ENCODE measurements around the gene RNF223. TPM values are rescaled to one million over a fixed set of nuclear protein-coding genes. Genes with fewer than 3 reads are reported as not detected.

Gene RNF223
- total and polyA plus RNA-seq, 2 experiments from 2014 or later: 0.43 to 0.88 TPM

- Histone ChIP-seq H3K36me3 (replicated peaks; ENCODE audit: insufficient read depth, low read depth) (no peaks in the 10 kb centered on the region), H3K9me2 (replicated peaks; ENCODE audit: insufficient read depth) (no peaks in the 10 kb centered on the region), H2AFZ (no peak overlapping the region), H3K27me3 (no peaks in the 10 kb centered on the region), H3K4me3 (no peak overlapping the region), H3K27ac (no peak overlapping the region), H4K20me1 (ENCODE audit: insufficient read depth, poor library complexity, severe bottlenecking) (no peaks in the 10 kb centered on the region), H3K4me1 (ENCODE audit: insufficient read depth) (no peaks in the 10 kb centered on the region), H3K79me2 (no peaks in the 10 kb centered on the region), H3K9me3 (ENCODE audit: low read depth) (no peaks in the 10 kb centered on the region), H3K4me2 (no peak overlapping the region)
- WGBS (ENCODE audit: low lambda C conversion rate, missing lambda C conversion rate): 98% methylated on average over 20 of the region's 28 CpGs
- TF ChIP-seq EZH2phosphoT487 (IDR thresholded peaks at IDR 0.05; ENCODE audit: low read depth, severe bottlenecking, unreplicated experiment): no peak
- no peak for TF ChIP-seq EZH2 (IDR thresholded peaks at IDR 0.05; ENCODE audit: borderline replicate concordance)
- TF ChIP-seq CTCF (IDR thresholded peaks at IDR 0.05; ENCODE audit: poor library complexity): no peak
- peak; percentile 6 for DNase-seq (ENCODE audit: low spot score)
These were observed 17.4 kb upstream of the RNF223 start for GRCh38 chr1:1091344-1092148.

- WGBS (ENCODE audit: low lambda C conversion rate, missing lambda C conversion rate): 95% methylated on average over 45 of the region's 45 CpGs
- no peak for DNase-seq (ENCODE audit: low spot score)
These were observed 16.6 kb upstream of the RNF223 start for GRCh38 chr1:1090424-1091343.

GRCh38 chr1:1089731-1090423 is 15.8 kb upstream of the RNF223 start:
- no peaks in the 10 kb centered on the region for H3K36me3 ChIP-seq (replicated peaks; ENCODE audit: insufficient read depth, low read depth)
- no peaks in the 10 kb centered on the region for H3K9me2 ChIP-seq (replicated peaks; ENCODE audit: insufficient read depth)
- H4K20me1 ChIP-seq (ENCODE audit: insufficient read depth, poor library complexity, severe bottlenecking): no peaks in the 10 kb centered on the region
- H3K4me3 ChIP-seq: no peak overlapping the region
- H3K27me3 ChIP-seq: no peaks in the 10 kb centered on the region
- no peaks in the 10 kb centered on the region for H3K4me1 ChIP-seq (ENCODE audit: insufficient read depth)
- no peak overlapping the region for H3K27ac ChIP-seq
- H3K4me2 ChIP-seq: no peak overlapping the region
- DNase-seq (ENCODE audit: low spot score): no peak
- H3K79me2 ChIP-seq: no peaks in the 10 kb centered on the region
- H2AFZ ChIP-seq: no peak overlapping the region
- WGBS (ENCODE audit: low lambda C conversion rate, missing lambda C conversion rate): 98% methylated on average over 22 of the region's 22 CpGs
- no peak for TF ChIP-seq EZH2 (IDR thresholded peaks at IDR 0.05; ENCODE audit: borderline replicate concordance)
- TF ChIP-seq CTCF (IDR thresholded peaks at IDR 0.05; ENCODE audit: poor library complexity): no peak
- no peak for TF ChIP-seq EZH2phosphoT487 (IDR thresholded peaks at IDR 0.05; ENCODE audit: low read depth, severe bottlenecking, unreplicated experiment)
- no peaks in the 10 kb centered on the region for H3K9me3 ChIP-seq (ENCODE audit: low read depth)

More at GRCh38 chr1:1090424-1091343, 16.6 kb upstream of the RNF223 start:
- H3K4me2 ChIP-seq: no peak overlapping the region
- H3K4me1 ChIP-seq (ENCODE audit: insufficient read depth): no peaks in the 10 kb centered on the region
- H3K9me2 ChIP-seq (replicated peaks; ENCODE audit: insufficient read depth): no peaks in the 10 kb centered on the region
- H3K27ac ChIP-seq: no peak overlapping the region
- no peaks in the 10 kb centered on the region for H3K27me3 ChIP-seq
- H3K9me3 ChIP-seq (ENCODE audit: low read depth): no peaks in the 10 kb centered on the region
- no peaks in the 10 kb centered on the region for H4K20me1 ChIP-seq (ENCODE audit: insufficient read depth, poor library complexity, severe bottlenecking)
- TF ChIP-seq EZH2phosphoT487 (IDR thresholded peaks at IDR 0.05; ENCODE audit: low read depth, severe bottlenecking, unreplicated experiment) (no peak), EZH2 (IDR thresholded peaks at IDR 0.05; ENCODE audit: borderline replicate concordance) (no peak), CTCF (IDR thresholded peaks at IDR 0.05; ENCODE audit: poor library complexity) (no peak)
- H3K79me2 ChIP-seq: no peaks in the 10 kb centered on the region
- H3K36me3 ChIP-seq (replicated peaks; ENCODE audit: insufficient read depth, low read depth): no peaks in the 10 kb centered on the region
- no peak overlapping the region for H3K4me3 ChIP-seq
- H2AFZ ChIP-seq: no peak overlapping the region
